Stimulated activated CD4-positive, alpha-beta T cell treated with anti-CD3 and anti-CD28 coated beads, Interleukin-12 subunit alpha, Interleukin-12 subunit beta, amount 100 ng/mL, for 24 hours (primary cell): ENCODE results near the gene PRR4.

Source experiments
- DNase-seq, 2 experiments: peaks; one replicate each; pipeline ENCODE4 v3.0.0-alpha.2; 2020; ENCODE audit warnings: low read depth in 2 of 2

The PRR4 gene

DNA sequence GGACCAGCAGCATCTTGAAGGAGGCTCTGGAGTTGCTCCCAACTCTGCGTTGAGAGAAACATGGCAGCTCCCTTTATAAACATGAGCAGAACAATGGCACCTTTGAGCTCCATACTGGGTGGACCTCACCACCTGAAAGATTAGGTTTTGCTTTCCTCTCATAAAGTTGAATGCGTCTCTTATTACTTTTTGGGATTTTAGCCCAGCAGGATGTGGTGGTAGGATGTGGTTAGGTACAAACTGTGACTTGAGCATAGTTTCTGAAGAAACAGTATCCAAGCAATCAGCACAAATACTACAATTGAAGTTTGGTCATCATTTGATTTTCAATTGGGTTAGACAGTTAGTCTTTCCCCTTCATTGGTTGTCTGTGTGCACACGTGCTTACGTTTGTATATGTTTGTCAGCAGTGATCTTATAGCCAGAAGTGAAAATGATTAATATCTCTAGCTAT, at the start of gene PRR4:
Gene PRR4 (minus strand): TSS at position 51 of the 454 bp plus-strand sequence. CDS start 38 bp downstream, at position 13.
- DNase-seq: no peak

GRCh38 chr12:10896854-10897253, 47.6 kb upstream of the PRR4 start:
- DNase-seq: no peak

GRCh38 chr12:10891937-10892336, 42.7 kb upstream of the PRR4 start:
- DNase-seq: no peak

DNA sequence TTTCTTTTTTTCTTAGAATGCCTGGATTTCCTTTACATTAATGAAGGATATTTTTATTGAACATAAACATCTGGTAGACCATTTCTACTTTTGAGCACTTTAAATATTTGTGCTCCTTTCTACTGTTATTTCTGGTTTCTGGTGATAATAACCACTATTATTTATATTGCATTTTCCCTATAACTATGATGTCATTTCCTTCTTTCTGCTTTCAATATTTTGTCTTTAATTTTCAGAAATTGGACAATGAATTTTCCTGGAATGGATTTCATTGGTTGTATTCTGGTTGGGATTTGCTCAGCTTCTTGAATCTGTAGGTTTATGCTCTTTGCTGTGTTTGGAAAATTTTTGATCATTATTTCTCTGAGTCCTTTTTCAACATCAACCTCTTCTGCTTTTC, 40.0 kb upstream of the PRR4 start:
- DNase-seq: no peak

GRCh38 chr12:10884086-10884725, 34.9 kb upstream of the PRR4 start, which contains the start of gene PRH1:
Gene PRH1 (minus strand): TSS chr12:10884255. CDS start chr12:10884217, 38 bp downstream.
- no peak for DNase-seq

- no peak for DNase-seq
Measured at GRCh38 chr12:10873378-10873777, 24.1 kb upstream of the PRR4 start.

GRCh38 chr12:10867381-10867780, 18.1 kb upstream of the PRR4 start:
- no peak for DNase-seq

DNA sequence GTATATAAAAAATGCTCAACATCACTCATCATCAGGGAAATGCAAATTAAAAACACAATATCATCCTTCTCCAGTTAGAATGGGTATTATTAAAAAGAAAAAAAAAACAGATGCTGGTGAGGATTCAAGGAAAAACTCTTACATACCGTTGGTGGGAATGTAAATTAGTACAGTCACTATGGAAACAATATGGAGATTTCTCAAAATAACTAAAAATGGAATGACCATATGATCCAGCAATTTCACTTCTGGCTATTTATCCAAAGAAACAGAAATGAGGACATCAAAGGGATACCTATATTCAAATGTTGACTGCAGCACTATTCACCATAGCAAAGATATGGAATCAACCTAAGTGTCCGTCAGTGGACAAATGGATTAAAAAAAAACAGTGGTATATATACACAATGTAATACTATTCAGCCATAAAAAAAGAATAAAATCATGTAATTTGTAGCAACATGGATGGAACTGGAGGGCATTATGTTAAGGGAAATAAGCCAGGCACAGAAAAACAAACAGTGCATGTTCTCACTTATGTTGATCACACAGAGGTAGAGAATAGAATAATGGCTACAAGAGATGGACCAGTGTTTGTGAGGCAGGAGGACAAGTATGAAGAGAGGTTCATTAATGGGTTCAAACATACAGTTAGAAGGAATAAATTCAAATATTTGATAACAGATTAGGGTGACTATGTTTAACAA, 14.4 kb upstream of the PRR4 start:
- no peak for DNase-seq

- DNase-seq: no peak
Measured at GRCh38 chr12:10861366-10861765, 12.1 kb upstream of the PRR4 start.

DNA sequence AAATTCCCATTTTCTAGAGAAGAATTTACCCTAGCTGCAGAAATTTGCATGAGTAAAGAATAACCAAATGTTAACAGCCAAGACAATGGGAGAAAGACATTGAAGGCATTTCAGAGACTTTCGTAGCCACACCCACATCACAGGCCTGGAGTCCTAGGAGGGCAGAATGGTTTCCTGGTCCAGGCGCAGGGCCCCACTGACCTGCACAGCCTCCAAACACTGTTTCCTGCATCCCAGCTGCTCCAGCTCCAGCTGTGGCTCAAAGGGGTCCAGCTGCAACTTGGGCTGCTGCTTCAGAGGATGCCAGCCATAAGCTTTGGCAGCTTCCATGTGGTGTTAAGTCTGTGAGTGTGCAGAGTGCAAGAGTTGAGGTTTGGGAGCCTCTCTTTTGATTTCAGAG, 6.5 kb upstream of the PRR4 start:
- no peak for DNase-seq

DNA sequence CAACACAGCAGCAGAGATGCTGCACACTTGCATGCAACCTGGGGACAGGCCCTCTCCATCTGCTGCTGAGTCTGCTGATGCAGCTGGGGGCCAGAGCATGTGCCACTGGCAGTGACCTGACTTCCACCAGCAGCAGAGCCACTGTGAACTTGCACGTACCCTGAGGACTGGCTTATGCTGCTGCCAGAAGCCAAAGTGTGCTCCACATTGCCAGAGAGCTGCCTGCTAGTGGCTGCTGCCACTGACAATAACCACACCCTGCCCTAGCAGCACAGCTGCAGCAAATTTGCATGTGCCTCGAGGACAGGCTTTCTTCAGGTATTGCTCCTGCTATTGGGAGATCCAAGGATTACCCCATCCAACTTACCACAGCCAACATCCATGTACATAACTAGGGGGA, 4.5 kb upstream of the PRR4 start:
- no peak for DNase-seq

- DNase-seq: no peak
Measured at GRCh38 chr12:10851243-10851858, 2.1 kb upstream of the PRR4 start.

- DNase-seq: no peak
Measured at GRCh38 chr12:10847744-10848143, 1.5 kb downstream of the PRR4 start.

GRCh38 chr12:10842862-10843261, 6.4 kb downstream of the PRR4 start:
- no peak for DNase-seq

- DNase-seq: no peak
Measured at GRCh38 chr12:10838461-10838860, 10.8 kb downstream of the PRR4 start.

DNA sequence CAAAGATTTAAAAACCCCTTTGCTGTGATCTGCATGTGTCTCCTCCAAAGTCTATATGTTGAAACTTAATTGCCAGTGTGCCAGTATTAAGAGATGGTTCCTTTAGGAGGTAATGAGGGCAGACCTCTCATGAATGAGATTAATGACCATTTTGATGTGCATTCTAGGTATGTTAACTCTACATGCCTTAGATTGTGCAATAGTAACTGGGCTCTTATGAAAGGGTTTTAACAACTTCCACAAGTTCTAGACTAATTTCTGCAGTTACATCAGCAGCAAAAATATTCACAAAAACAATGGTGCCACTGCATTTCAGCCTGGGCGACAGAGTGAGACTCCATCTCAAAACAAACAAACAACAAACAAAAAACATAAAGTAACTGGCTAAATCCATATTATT, 19.3 kb downstream of the PRR4 start:
- DNase-seq: no peak

GRCh38 chr12:10826258-10826657, 23.0 kb downstream of the PRR4 start, which contains the start of gene TAS2R10:
Gene TAS2R10 (minus strand): TSS chr12:10826358. CDS start chr12:10826269, 89 bp downstream.
- no peak for DNase-seq

- DNase-seq: no peak
Measured at GRCh38 chr12:10824957-10825356, 24.3 kb downstream of the PRR4 start.

- DNase-seq: no peak
Measured at GRCh38 chr12:10811883-10812536, 37.3 kb downstream of the PRR4 start.

DNA sequence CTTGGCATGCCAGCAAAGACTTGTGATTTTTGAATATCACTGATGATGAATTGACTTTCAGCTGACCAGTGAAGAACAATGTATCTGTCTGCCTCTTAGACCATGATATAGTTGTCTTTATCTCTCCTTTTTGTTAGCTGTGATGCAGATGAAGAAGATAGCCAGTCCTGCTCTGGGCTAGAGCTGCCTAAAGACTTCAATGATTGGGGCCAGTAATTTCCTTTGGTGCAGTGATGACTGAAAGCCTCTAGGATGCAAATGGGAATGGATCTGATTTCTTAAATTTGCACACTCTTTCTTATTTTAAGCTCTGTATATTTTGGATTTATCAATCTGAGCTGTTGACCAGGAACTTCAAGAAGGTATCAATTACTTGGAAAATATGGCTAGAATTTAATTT, 39.2 kb downstream of the PRR4 start, which contains the start of gene TAS2R9:
Gene TAS2R9 (minus strand): TSS at position 101 of the 400 bp plus-strand sequence. CDS start 93 bp downstream, at position 8.
- DNase-seq: no peak

GRCh38 chr12:10807186-10807585, 42.1 kb downstream of the PRR4 start, which contains the start of gene TAS2R8:
Gene TAS2R8 (minus strand): TSS chr12:10807286. CDS start chr12:10806980, 306 bp downstream.
- no peak for DNase-seq

DNA sequence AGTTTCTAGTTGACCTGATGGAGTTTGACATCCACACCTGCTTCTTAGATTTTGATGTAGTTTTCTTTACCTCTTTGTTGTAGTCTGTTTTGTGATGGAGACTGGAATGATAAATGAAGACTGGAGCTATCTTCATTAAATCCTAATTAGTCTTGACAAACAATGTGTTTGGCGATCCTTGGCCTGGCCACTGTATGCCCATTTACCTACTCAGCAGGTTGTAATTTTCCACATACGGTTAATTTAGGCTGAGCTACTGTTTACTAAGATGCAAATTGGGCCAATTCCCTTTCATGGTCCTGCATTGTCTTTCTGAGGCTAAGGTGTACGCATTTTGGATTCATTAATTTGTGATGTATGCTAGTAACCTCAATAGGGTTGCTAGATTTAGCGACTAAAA, 46.7 kb downstream of the PRR4 start, which contains the start of gene TAS2R7:
Gene TAS2R7 (minus strand): TSS at position 41 of the 400 bp plus-strand sequence. CDS start 57 bp downstream, outside the sequence.
- no peak for DNase-seq
